Epidermal melanocyte (primary cell): ENCODE results near the gene NCAM1.

ENCODE experiments used
- DNase-seq: peaks from one replicate; pipeline ENCODE4 v3.0.0; 2011; ENCODE audit warnings: low spot score; ENCODE audit not compliant: insufficient read length

Gene NCAM1

GRCh38 chr11:113131036-113131775 is 170.0 kb downstream of the NCAM1 start:
- DNase-seq: no peak

- no peak for DNase-seq
Observed at GRCh38 chr11:113133071-113133470, 171.9 kb downstream of the NCAM1 start.

- DNase-seq: no peak
Observed at GRCh38 chr11:113134626-113135025, 173.4 kb downstream of the NCAM1 start.

- DNase-seq: no peak
Observed at GRCh38 chr11:113137713-113138529, 176.7 kb downstream of the NCAM1 start.

GRCh38 chr11:113138731-113139130 is 177.5 kb downstream of the NCAM1 start:
- DNase-seq: no peak

GRCh38 chr11:113141010-113141409 is 179.8 kb downstream of the NCAM1 start:
- DNase-seq: no peak

- DNase-seq: no peak
Observed at GRCh38 chr11:113142508-113142907, 181.3 kb downstream of the NCAM1 start.

- peak; percentile 54 for DNase-seq
Observed at GRCh38 chr11:113147249-113147648, 186.0 kb downstream of the NCAM1 start.

GRCh38 chr11:113148076-113148475 is 186.9 kb downstream of the NCAM1 start:
- DNase-seq: no peak

GRCh38 chr11:113148652-113149051 is 187.4 kb downstream of the NCAM1 start:
- no peak for DNase-seq

- no peak for DNase-seq
Observed at GRCh38 chr11:113151521-113151920, 190.3 kb downstream of the NCAM1 start.

- no peak for DNase-seq
Observed at GRCh38 chr11:113152500-113152899, 191.3 kb downstream of the NCAM1 start.

- no peak for DNase-seq
Observed at GRCh38 chr11:113153847-113154246, 192.6 kb downstream of the NCAM1 start.

GRCh38 chr11:113159988-113160807 is 199.0 kb downstream of the NCAM1 start:
- no peak for DNase-seq

GRCh38 chr11:113160808-113161124 is 199.5 kb downstream of the NCAM1 start:
- no peak for DNase-seq

GRCh38 chr11:113161711-113162591 is 200.7 kb downstream of the NCAM1 start:
- no peak for DNase-seq

- no peak for DNase-seq
Observed at GRCh38 chr11:113162592-113162962, 201.4 kb downstream of the NCAM1 start.

- no peak for DNase-seq
Observed at GRCh38 chr11:113163291-113164030, 202.2 kb downstream of the NCAM1 start.

GRCh38 chr11:113166280-113166679 is 205.1 kb downstream of the NCAM1 start:
- DNase-seq: no peak

GRCh38 chr11:113167599-113167998 is 206.4 kb downstream of the NCAM1 start:
- no peak for DNase-seq
